DMS114 treated with DMSO at 0.1 percent for 48 hours (cell line): Measurements from ENCODE around the gene EXOC6B.
"Not testable (repeated sequence)": the region's sequence is repeated elsewhere in the genome, so short reads cannot be mapped to it uniquely, and the experiment has no call there.

Experiments used
- DNase-seq: peaks from one replicate; lab custom pipeline; 2025; ENCODE audit not compliant: unreplicated experiment; lab: John Stamatoyannopoulos, UW

The EXOC6B gene

GRCh38 chr2:72555363-72555762 lies 270.5 kb downstream of the EXOC6B start:
- not testable (repeated sequence) for DNase-seq

- not testable (repeated sequence) for DNase-seq
Measured at GRCh38 chr2:72554910-72555309, 270.9 kb downstream of the EXOC6B start.

DNA sequence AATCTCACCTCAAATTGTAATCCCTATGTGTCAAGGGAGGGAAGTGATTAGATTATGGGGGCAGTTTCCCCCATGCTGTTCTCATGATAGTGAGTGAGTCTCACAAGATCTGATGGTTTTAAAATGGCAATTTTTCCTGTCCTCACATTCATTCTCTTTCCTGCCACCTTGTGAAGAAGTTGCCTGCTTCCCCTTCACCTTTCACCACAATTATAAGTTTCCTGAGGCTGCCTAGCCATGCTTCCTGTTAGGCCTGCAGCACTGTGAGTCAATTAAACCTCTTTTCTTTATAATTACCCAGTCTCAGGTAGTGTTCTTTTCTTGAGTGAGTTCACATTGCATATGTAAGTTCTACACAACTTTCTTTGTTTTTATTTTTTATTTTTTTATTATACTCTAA lies 271.5 kb downstream of the EXOC6B start:
- DNase-seq = no peak

GRCh38 chr2:72548081-72548764 lies 277.6 kb downstream of the EXOC6B start:
- no peak for DNase-seq

DNA sequence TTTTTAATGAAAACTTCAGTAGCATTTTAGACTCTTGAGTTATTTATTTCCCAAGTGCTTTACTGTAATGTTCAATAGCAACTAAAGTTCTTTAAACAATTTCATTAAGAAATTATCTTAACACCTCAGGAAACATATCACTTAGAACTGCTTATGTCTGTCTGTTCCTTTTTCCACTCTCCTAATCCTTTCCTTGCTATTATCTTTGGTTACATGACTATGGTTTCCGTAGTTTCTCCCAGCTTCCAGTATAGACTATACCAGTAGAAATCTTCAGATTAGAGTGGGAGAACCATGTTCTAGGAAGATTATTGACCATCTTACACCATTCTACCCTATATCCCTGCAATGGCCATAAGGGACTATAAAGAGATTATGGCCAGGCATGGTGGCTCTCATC lies 280.0 kb downstream of the EXOC6B start:
- DNase-seq = no peak

GRCh38 chr2:72544554-72544953 lies 281.3 kb downstream of the EXOC6B start:
- no peak for DNase-seq

- DNase-seq = no peak
Measured at GRCh38 chr2:72543497-72544216, 282.2 kb downstream of the EXOC6B start.

- no peak for DNase-seq
Measured at GRCh38 chr2:72539071-72539552, 286.7 kb downstream of the EXOC6B start.

- no peak for DNase-seq
Measured at GRCh38 chr2:72538486-72538885, 287.3 kb downstream of the EXOC6B start.

DNA sequence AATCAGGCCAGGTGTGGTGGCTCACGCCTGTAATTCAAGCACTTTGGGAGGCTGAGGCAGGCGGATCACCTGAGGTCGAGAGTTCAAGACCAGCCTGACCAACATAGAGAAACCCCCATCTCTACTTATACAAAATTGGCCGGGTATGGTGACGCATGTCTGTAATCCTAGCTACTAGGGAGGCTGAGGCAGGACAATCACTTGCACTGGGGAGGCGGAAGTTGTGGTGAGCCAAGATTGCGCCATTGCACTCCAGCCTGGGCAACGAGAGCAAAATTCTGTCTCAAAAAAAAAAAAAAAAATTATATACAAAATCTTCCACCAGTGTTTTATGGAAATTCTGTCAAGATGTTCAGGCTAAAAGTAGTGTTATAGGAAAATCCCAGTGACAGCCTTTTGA lies 290.2 kb downstream of the EXOC6B start:
- DNase-seq = not testable (repeated sequence)

- DNase-seq = no peak
Measured at GRCh38 chr2:72533765-72534164, 292.1 kb downstream of the EXOC6B start.

DNA sequence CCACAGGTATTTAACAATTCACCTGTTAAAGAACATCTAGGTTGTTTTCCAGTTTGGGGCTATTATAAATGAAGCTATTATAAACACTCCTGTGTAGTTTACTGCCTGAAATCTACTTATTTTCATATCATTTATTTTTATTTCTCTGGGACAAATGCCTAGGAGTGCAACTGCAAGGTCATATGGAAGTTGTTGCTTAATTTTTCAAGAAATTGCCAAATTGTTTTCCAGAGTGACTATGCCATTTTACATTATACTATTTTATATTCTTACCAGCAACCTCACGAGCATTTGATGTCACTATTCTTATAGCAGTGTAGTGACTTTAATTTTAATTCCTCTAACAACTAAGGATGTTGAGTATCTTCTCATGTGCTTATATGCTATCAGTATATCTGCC lies 298.4 kb downstream of the EXOC6B start:
- no peak for DNase-seq

DNA sequence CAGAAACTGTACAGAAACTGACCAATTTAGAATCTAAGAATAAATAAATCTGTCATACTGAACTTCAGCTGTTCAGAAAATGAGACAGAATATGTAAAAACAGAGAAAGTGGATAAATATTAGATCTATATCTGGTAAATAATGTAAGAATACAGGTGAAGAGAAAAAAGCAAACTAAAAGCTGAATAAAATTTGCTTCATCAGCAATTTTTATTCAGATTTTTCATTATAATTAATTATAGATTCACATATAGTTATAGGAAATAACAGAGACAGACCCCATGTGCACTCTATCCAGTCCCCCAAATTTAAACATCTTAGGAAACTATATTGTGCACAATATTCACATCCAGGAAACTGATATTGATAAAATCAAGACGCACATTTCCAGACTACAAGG lies 299.2 kb downstream of the EXOC6B start:
- DNase-seq = no peak

DNA sequence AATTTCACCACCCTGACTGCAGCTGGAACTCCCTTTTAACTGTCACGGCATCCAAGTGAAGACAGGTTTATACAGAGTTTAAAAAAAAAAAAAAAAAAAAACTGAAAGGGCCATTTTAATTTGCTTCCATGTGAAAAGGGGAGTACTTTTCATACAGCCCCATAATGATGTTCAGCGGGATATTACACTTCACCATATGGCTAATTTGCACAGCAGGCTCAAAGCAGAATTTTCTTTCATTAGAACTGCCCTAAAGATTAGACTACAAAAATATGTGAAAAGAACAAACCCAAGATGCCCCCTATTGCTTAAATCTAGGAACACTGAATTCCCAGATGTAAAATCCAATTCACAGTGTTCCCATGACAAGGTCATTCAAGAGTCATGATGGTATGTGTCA lies 301.8 kb downstream of the EXOC6B start:
- DNase-seq = no peak

GRCh38 chr2:72515696-72516095 lies 310.1 kb downstream of the EXOC6B start:
- no peak for DNase-seq

DNA sequence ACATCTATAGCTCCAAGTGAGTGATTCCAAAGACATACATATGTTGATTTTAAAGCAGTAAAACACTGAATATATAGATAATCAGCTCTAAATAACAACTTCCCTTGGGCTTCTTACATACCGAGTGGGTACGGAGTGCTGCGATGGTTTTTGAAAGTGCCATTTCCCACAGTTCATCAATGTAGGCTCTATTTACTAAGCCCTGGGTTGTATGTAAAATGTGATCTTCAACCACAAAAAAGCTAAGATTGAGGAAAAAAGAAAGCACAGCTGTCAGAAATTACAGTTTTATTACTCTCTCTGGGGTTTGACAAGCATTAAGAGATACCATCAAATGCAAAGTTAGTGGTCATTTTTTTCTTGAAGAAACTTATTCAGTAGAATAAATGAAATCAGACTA lies 312.8 kb downstream of the EXOC6B start:
- DNase-seq = no peak

DNA sequence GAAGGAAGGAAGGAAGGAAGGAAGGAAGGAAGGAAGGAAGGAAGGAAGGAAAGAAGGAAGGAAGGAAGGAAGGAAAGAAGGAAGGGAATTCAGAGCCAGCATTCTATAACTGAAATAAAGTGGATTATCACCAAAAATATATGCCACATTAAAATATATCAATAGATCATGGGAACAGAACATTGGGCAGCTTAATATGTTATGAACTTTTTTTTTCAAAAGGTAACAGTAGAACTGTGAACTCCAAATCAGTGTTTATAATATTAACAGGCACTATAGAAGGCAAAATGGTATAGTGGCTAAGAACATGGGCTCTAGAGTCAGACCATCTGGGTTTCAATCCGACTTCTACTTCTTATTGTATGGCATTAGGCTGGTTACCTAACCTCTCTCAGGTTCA lies 313.5 kb downstream of the EXOC6B start:
- no peak for DNase-seq

DNA sequence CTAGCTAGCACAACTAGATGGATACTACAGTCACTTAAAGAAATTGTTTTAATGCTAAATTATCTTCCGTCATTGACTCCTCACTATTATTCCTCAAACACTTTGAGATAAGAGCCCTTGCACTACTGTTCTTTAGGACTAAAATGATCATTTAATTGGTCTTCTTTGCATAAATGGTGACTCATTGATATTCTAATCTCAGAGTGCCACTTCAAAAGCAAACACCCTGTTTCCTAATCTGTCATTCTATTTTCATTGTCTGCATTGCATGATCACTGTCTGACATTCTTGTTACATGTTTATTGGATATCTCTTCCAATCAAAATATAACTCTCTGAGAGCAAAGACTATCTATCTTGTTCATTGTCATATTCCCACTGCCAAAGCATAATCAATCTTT lies 313.9 kb downstream of the EXOC6B start:
- DNase-seq = no peak

GRCh38 chr2:72497763-72498162 lies 328.1 kb downstream of the EXOC6B start:
- DNase-seq = no peak

GRCh38 chr2:72496479-72496878 lies 329.4 kb downstream of the EXOC6B start:
- no peak for DNase-seq

- no peak for DNase-seq
Measured at GRCh38 chr2:72494392-72494791, 331.4 kb downstream of the EXOC6B start.

GRCh38 chr2:72484622-72485021 lies 341.2 kb downstream of the EXOC6B start:
- not testable (repeated sequence) for DNase-seq

DNA sequence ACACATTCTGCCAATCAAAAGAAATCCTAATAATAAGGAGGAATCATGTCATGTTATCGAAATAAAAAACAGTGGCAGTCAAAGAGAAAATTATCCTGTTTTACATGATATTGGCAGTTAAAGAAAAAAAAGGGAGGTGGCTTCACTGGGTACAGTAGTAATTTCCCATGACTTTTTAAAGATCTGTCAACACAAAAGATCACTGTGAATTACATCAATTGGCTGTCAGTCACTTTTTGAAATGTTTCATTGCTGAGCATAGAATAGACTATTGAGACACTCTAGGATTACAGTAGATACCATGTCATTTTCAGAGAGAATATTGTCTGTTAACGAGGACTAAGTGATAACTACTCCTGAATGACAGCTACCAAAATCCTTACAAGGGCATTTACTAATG lies 342.5 kb downstream of the EXOC6B start:
- no peak for DNase-seq
